SJCRH30 (cell line): Measurements from ENCODE around the gene KLHL1. TPM values are rescaled to one million over a fixed set of nuclear protein-coding genes. Genes with fewer than 3 reads are reported as not detected.

ENCODE experiments used
- total RNA-seq: library from RNA; depleted of rRNA; stranded (reverse); fragments of >200 nt; shearing (Covaris generic); gene quantifications from 2 replicates; pipeline ENCODE4 v1.2.3, GENCODE V29; 2014; rRNA removed

The KLHL1 gene
- total RNA-seq, 1 experiment from 2014 or later: not detected

Other genes starting within 250 kb of the KLHL1 start
- not detected in 2 replicates for gene ATXN8OS, start 626 bp downstream of the KLHL1 start, total RNA-seq